Measurements from ENCODE around the gene PTGDR. TPM values are rescaled to one million over a fixed set of nuclear protein-coding genes. Genes with fewer than 3 reads are reported as not detected.

PTGDR gene
- total and polyA plus RNA-seq, 10 of the 15 experiments (the other 5 are each of a cell fraction or from before 2014, with no cell fraction given), result not detected

DNA sequence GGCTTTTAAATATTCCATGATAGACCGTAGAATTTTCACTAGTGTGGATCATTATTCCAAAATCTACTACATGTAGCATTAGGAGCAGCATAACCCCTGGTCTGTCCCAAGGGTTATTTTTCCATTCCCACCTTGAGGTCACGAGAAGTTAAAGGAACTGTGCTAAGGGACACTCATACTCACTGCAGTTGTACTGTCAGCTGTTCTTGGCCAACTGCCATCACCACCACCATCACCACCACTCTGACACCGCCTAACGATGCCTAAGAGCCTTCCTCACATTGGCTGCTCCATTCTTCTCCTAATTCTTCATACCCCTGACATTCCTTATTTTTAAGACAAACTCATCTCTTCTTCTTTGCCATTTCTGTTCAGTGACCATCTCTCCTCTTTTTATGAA, 13.4 kb upstream of the PTGDR start:
- Histone ChIP-seq H3K27me3 (replicated peaks in 1 of 2; ENCODE audit: control insufficient read depth in 2 of 2, insufficient read depth in 2 of 2, low read length in 1 of 2) (no peaks in the 10 kb centered on the region; a peak in 1 of 4 replicates), H2AFZ (ENCODE audit: control insufficient read depth, low read depth, low read length) (no peak overlapping the region), H4K20me1 (ENCODE audit: control insufficient read depth, insufficient read depth) (no peaks in the 10 kb centered on the region), H3K4me1 (ENCODE audit: control insufficient read depth, insufficient read depth, low read length) (no peaks in the 10 kb centered on the region), H3K4me3 (no peak overlapping the region), H3K27ac (ENCODE audit: control insufficient read depth, insufficient read depth) (no peak overlapping the region), H3K4me2 (ENCODE audit: control insufficient read depth, insufficient read depth) (no peak overlapping the region), H3K9me3 (replicated peaks; ENCODE audit: control insufficient read depth, insufficient read depth, low read length) (no peaks in the 10 kb centered on the region), H3K9ac (ENCODE audit: control insufficient read depth, insufficient read depth, low read length) (no peak overlapping the region), H3K79me2 (ENCODE audit: control insufficient read depth, insufficient read depth, low read length) (no peaks in the 10 kb centered on the region), H3K36me3 (ENCODE audit: control insufficient read depth in 2 of 2, insufficient read depth in 2 of 2, low read length in 1 of 2) (no peaks in the 10 kb centered on the region)
- BruUV-seq (replicated peaks), result no TSS peak
- no peak for DNase-seq (ENCODE audit: low read depth, low spot score)
- intact Hi-C loops (cut with micrococcal nuclease; ENCODE audit: unreplicated experiment) (no loop called here), in situ Hi-C loops (cut with MboI) (no loop called here)
- ChIA-PET POLR2A (no interaction called here), SMC1A (ENCODE audit: uncharacterized antibody, unreplicated experiment) (no interaction called here), RAD21 (ENCODE audit: unreplicated experiment) (no interaction called here), CTCF (no interaction called here)
- WGBS (ENCODE audit: insufficient coverage, insufficient replicate concordance, low lambda C conversion rate, missing lambda C conversion rate), result 35% methylated on average over 4 of the region's 4 CpGs
- FAIRE-seq, result no peak
- TF ChIP-seq TCF12 (IDR thresholded peaks at IDR 0.05; ENCODE audit: low read depth, low read length), result no peak
- no peak for TF ChIP-seq SRF (IDR thresholded peaks at IDR 0.05; ENCODE audit: low read depth in 2 of 2, low read length in 2 of 2)
- no peak for TF ChIP-seq HDAC6 (IDR thresholded peaks at IDR 0.05; ENCODE audit: unreplicated experiment)
- no peak for TF ChIP-seq TARDBP (IDR thresholded peaks at IDR 0.05; ENCODE audit: borderline replicate concordance)
- no peak for ATAC-seq

DNA sequence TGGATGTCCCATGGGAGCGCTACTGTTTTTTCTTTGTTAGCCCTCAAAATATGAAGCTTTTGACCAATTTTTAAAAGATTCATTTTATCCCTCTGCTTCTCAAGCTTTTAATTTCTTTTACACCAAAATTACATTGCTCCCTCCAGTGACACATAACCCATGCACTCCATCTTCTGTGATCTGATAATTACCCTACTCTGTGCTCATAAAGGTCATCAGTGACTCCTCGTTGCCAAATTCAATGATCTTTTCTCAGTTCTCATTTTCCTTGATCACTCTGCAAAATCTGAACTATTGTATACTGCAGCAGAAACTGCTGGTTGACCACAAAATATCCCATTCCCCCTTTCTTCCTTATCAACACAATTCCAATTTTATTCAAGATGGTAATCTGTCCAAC, 8.7 kb upstream of the PTGDR start:
- H3K9me3 ChIP-seq (replicated peaks; ENCODE audit: control insufficient read depth, insufficient read depth, low read length), result no peaks in the 10 kb centered on the region
- H3K36me3 ChIP-seq (ENCODE audit: control insufficient read depth in 2 of 2, insufficient read depth in 2 of 2, low read length in 1 of 2), result no peaks in the 10 kb centered on the region
- H4K20me1 ChIP-seq (ENCODE audit: control insufficient read depth, insufficient read depth), result no peaks in the 10 kb centered on the region
- H3K79me2 ChIP-seq (ENCODE audit: control insufficient read depth, insufficient read depth, low read length), result no peaks in the 10 kb centered on the region
- ATAC-seq (no peak), FAIRE-seq (no peak), DNase-seq (ENCODE audit: low read depth, low spot score) (no peak)
- TF ChIP-seq ATF7 (IDR thresholded peaks at IDR 0.05; ENCODE audit: low read depth) (no peak), SRF (IDR thresholded peaks at IDR 0.05; ENCODE audit: low read depth in 2 of 2, low read length in 2 of 2) (no peak), MTA2 (IDR thresholded peaks at IDR 0.05; ENCODE audit: low read depth) (no peak)
- TF ChIP-seq, protein P1, sequence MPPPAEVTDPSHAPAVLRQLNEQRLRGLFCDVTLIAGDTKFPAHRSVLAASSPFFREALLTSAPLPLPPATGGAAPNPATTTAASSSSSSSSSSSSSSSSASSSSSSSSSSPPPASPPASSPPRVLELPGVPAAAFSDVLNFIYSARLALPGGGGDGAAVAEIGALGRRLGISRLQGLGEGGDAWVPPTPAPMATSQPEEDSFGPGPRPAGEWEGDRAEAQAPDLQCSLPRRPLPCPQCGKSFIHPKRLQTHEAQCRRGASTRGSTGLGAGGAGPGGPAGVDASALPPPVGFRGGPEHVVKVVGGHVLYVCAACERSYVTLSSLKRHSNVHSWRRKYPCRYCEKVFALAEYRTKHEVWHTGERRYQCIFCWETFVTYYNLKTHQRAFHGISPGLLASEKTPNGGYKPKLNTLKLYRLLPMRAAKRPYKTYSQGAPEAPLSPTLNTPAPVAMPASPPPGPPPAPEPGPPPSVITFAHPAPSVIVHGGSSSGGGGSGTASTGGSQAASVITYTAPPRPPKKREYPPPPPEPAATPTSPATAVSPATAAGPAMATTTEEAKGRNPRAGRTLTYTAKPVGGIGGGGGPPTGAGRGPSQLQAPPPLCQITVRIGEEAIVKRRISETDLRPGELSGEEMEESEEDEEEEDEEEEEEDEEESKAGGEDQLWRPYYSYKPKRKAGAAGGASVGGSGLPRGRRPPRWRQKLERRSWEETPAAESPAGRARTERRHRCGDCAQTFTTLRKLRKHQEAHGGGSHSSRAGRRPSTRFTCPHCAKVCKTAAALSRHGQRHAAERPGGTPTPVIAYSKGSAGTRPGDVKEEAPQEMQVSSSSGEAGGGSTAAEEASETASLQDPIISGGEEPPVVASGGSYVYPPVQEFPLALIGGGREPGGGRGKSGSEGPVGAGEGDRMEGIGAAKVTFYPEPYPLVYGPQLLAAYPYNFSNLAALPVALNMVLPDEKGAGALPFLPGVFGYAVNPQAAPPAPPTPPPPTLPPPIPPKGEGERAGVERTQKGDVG (CRISPR knock-in tag; IDR thresholded peaks at IDR 0.05), result no peak
- intact Hi-C loops (cut with micrococcal nuclease; ENCODE audit: unreplicated experiment) (no loop called here), in situ Hi-C loops (cut with MboI) (no loop called here)
- no peaks in the 10 kb centered on the region for H3K27me3 ChIP-seq (replicated peaks in 1 of 2; ENCODE audit: control insufficient read depth in 2 of 2, insufficient read depth in 2 of 2, low read length in 1 of 2)
- H3K4me1 ChIP-seq (ENCODE audit: control insufficient read depth, insufficient read depth, low read length), result no peaks in the 10 kb centered on the region
- BruUV-seq (replicated peaks), result no TSS peak
- ChIA-PET SMC1A (ENCODE audit: uncharacterized antibody, unreplicated experiment) (interaction anchor here (1.3 kb wide), 1 partner anchor 15 kb away, joined by 4 read pairs; no protein-coding TSS in a partner anchor), CTCF (no interaction called here), POLR2A (no interaction called here), RAD21 (ENCODE audit: unreplicated experiment) (interaction anchor here (1.3 kb wide), 1 partner anchor 38 kb away, joined by 3 read pairs; no protein-coding TSS in a partner anchor)
- H2AFZ ChIP-seq (ENCODE audit: control insufficient read depth, low read depth, low read length), result no peak overlapping the region
- whole genome bisulfite sequencing (ENCODE audit: insufficient coverage, insufficient replicate concordance, low lambda C conversion rate, missing lambda C conversion rate), result 50% methylated on average over 2 of the region's 2 CpGs
- H3K4me2 ChIP-seq (ENCODE audit: control insufficient read depth, insufficient read depth), result no peak overlapping the region
- H3K27ac ChIP-seq (ENCODE audit: control insufficient read depth, insufficient read depth), result no peak overlapping the region
- H3K9ac ChIP-seq (ENCODE audit: control insufficient read depth, insufficient read depth, low read length), result no peak overlapping the region
- no peak overlapping the region for H3K4me3 ChIP-seq
